ENCODE measurements around the gene HS2ST1.
"Not testable (repeated sequence)": the region's sequence is repeated elsewhere in the genome, so short reads cannot be mapped to it uniquely, and the experiment has no call there.

The HS2ST1 gene

GRCh38 chr1:86914601-86914997 lies at the start of gene HS2ST1:
TSS of gene HS2ST1 (plus strand) at chr1:86914635.
- no peak for DNase-seq (ENCODE audit: low read depth)
- H3K4me3 ChIP-seq (ENCODE audit: low read length): peak within 1 kb of the TSS; percentile 90
- no peak for TF ChIP-seq CTCF (IDR thresholded peaks at IDR 0.05; ENCODE audit: insufficient read depth, low read depth, low read length, missing control alignments)

- no peak for DNase-seq (ENCODE audit: low read depth)
- H3K4me3 ChIP-seq (ENCODE audit: low read length): no peak overlapping the region
- TF ChIP-seq CTCF (IDR thresholded peaks at IDR 0.05; ENCODE audit: insufficient read depth, low read depth, low read length, missing control alignments): no peak
Observed at GRCh38 chr1:86865973-86866637, 48.3 kb upstream of the HS2ST1 start.

GRCh38 chr1:86866665-86867064 lies 47.8 kb upstream of the HS2ST1 start:
- no peak for TF ChIP-seq CTCF (IDR thresholded peaks at IDR 0.05; ENCODE audit: insufficient read depth, low read depth, low read length, missing control alignments)
- DNase-seq (ENCODE audit: low read depth): peak; percentile 66
- H3K4me3 ChIP-seq (ENCODE audit: low read length): no peak overlapping the region

GRCh38 chr1:86867278-86867677 lies 47.2 kb upstream of the HS2ST1 start:
- not testable (repeated sequence) for DNase-seq (ENCODE audit: low read depth); H3K4me3 ChIP-seq (ENCODE audit: low read length)

GRCh38 chr1:86868477-86868876 lies 46.0 kb upstream of the HS2ST1 start:
- no peak overlapping the region for H3K4me3 ChIP-seq (ENCODE audit: low read length)
- DNase-seq (ENCODE audit: low read depth): peak; percentile 25
- no peak for TF ChIP-seq CTCF (IDR thresholded peaks at IDR 0.05; ENCODE audit: insufficient read depth, low read depth, low read length, missing control alignments)

- no peak overlapping the region for H3K4me3 ChIP-seq (ENCODE audit: low read length)
- TF ChIP-seq CTCF (IDR thresholded peaks at IDR 0.05; ENCODE audit: insufficient read depth, low read depth, low read length, missing control alignments): no peak
- no peak for DNase-seq (ENCODE audit: low read depth)
Observed at GRCh38 chr1:86871001-86871400, 43.4 kb upstream of the HS2ST1 start.

GRCh38 chr1:86872086-86872485 lies 42.3 kb upstream of the HS2ST1 start:
- no peak for TF ChIP-seq CTCF (IDR thresholded peaks at IDR 0.05; ENCODE audit: insufficient read depth, low read depth, low read length, missing control alignments)
- H3K4me3 ChIP-seq (ENCODE audit: low read length): no peak overlapping the region
- DNase-seq (ENCODE audit: low read depth): peak; percentile 2
